ENCODE measurements around the gene RPS26. TPM values are rescaled to one million over a fixed set of nuclear protein-coding genes. Genes with fewer than 3 reads are reported as not detected.

RPS26 gene
- total RNA-seq, 1 experiment from 2014 or later: 70.2 TPM

- DNase-seq (ENCODE audit: low read depth, low spot score): no peak
- Histone ChIP-seq H3K4me3 (replicated peaks in 1 of 2; ENCODE audit: low read depth in 1 of 2, low read length in 2 of 2) (no peak overlapping the region), H3K4me2 (ENCODE audit: low read length) (no peak overlapping the region), H4K20me1 (ENCODE audit: insufficient read depth) (no peaks in the 10 kb centered on the region), H3K27ac (ENCODE audit: low read depth, low read length) (no peak overlapping the region), H3K36me3 (ENCODE audit: control insufficient read depth in 1 of 2, insufficient read depth in 2 of 2, low read length in 2 of 2) (peaks cover 10 to 22% of the 10 kb centered on the region in 2 experiments; a peak in 2 of 4 replicates), H3K9me2 (ENCODE audit: insufficient read depth) (no peaks in the 10 kb centered on the region), H2AFZ (ENCODE audit: low read depth, low read length, poor library complexity, severe bottlenecking) (no peak overlapping the region), H3K79me2 (ENCODE audit: insufficient read depth, low read length) (peaks cover 7% of the 10 kb centered on the region; the same call in 1 of the 2 replicates), H3K9ac (ENCODE audit: low read length) (no peak overlapping the region), H3K9me3 (ENCODE audit: control insufficient read depth in 1 of 2, insufficient read depth in 1 of 2, low read depth in 1 of 2, low read length in 2 of 2) (no peaks in the 10 kb centered on the region), H3K27me3 (ENCODE audit: insufficient read depth, low read length) (no peaks in the 10 kb centered on the region), H3K4me1 (ENCODE audit: control insufficient read depth in 1 of 2, insufficient read depth in 2 of 2, low read length in 2 of 2) (peaks cover 13 to 21% of the 10 kb centered on the region in 2 experiments)
- TF ChIP-seq REST (IDR thresholded peaks at IDR 0.05; ENCODE audit: low read depth): no peak
- TF ChIP-seq ZBTB33 (IDR thresholded peaks at IDR 0.05; ENCODE audit: extremely low read depth, insufficient replicate concordance, low read length): no peak
- no peak for TF ChIP-seq JUND (IDR thresholded peaks at IDR 0.05)
- TF ChIP-seq CTCF (IDR thresholded peaks at IDR 0.05 in 2 of 3, conservative IDR thresholded peaks at IDR 0.05 in 1 of 3; ENCODE audit: borderline replicate concordance in 1 of 3, insufficient read depth in 1 of 3, low read depth in 2 of 3, low read length in 2 of 3): no peak
- TF ChIP-seq ELF1 (IDR thresholded peaks at IDR 0.05; ENCODE audit: borderline replicate concordance, low read depth): no peak
- TF ChIP-seq YY1 (IDR thresholded peaks at IDR 0.05; ENCODE audit: extremely low read depth, insufficient replicate concordance, low read depth, low read length): no peak
- no peak for TF ChIP-seq EZH2 (IDR thresholded peaks at IDR 0.05)
- no peak for TF ChIP-seq CBX3 (IDR thresholded peaks at IDR 0.05; ENCODE audit: low read depth)
- TF ChIP-seq EZH2phosphoT487 (IDR thresholded peaks at IDR 0.05; ENCODE audit: borderline replicate concordance): no peak
- no peak for TF ChIP-seq FOSL1 (IDR thresholded peaks at IDR 0.05; ENCODE audit: low read depth)
- TF ChIP-seq MAX (IDR thresholded peaks at IDR 0.05): no peak
- no peak for TF ChIP-seq ZNF274 (IDR thresholded peaks at IDR 0.05; ENCODE audit: low read depth, low read length)
- no peak for TF ChIP-seq RAD21 (IDR thresholded peaks at IDR 0.05; ENCODE audit: low read depth)
- no peak for TF ChIP-seq CEBPB (IDR thresholded peaks at IDR 0.05; ENCODE audit: low read depth)
- no peak for TF ChIP-seq POLR2AphosphoS5 (IDR thresholded peaks at IDR 0.05; ENCODE audit: low read depth, low read length)
- TF ChIP-seq TCF7L2 (IDR thresholded peaks at IDR 0.05; ENCODE audit: borderline replicate concordance, extremely low read depth, insufficient read depth, insufficient read length): no peak
- intact Hi-C loops (cut with micrococcal nuclease): no loop called here
- CTCF ChIA-PET: interaction anchor here (0.8 to 1.8 kb wide), 6 partner anchors 9 to 348 kb away, joined by 3 to 13 read pairs (median 5); partner anchors contain the start of genes PA2G4 and SUOX
- RAD21 ChIA-PET (ENCODE audit: low non-redundant PET in 1 of 2, low total read pairs in 2 of 2, uncharacterized antibody in 2 of 2, unreplicated experiment in 2 of 2): no interaction called here
- BruUV-seq (replicated peaks): no TSS peak
- POLR2A ChIA-PET: interaction anchor here (0.7 to 1.3 kb wide), 2 partner anchors 18 to 41 kb away, joined by 3 to 6 read pairs; partner anchors contain the start of gene PA2G4
- ATAC-seq: no peak
These were observed 44.4 kb downstream of the RPS26 start for GRCh38 chr12:56086096-56086495.

Measured in HCT116 (cell line).